HL-60/S4 treated with phorbol 12-myristate 13-acetate at 8.2 ng/mL for 4 days and 3 days (cell line): Measurements from ENCODE around the gene TIPARP.

Source experiments
- in situ Hi-C: fragments of 300-500 bp; cut with MboI; formaldehyde crosslinking; loops from 2 replicates; pipeline ENCODE4 v1.15.0; 2022; ENCODE audit warnings: low sequenced_read_pairs

The TIPARP gene, protein sequence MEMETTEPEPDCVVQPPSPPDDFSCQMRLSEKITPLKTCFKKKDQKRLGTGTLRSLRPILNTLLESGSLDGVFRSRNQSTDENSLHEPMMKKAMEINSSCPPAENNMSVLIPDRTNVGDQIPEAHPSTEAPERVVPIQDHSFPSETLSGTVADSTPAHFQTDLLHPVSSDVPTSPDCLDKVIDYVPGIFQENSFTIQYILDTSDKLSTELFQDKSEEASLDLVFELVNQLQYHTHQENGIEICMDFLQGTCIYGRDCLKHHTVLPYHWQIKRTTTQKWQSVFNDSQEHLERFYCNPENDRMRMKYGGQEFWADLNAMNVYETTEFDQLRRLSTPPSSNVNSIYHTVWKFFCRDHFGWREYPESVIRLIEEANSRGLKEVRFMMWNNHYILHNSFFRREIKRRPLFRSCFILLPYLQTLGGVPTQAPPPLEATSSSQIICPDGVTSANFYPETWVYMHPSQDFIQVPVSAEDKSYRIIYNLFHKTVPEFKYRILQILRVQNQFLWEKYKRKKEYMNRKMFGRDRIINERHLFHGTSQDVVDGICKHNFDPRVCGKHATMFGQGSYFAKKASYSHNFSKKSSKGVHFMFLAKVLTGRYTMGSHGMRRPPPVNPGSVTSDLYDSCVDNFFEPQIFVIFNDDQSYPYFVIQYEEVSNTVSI

DNA sequence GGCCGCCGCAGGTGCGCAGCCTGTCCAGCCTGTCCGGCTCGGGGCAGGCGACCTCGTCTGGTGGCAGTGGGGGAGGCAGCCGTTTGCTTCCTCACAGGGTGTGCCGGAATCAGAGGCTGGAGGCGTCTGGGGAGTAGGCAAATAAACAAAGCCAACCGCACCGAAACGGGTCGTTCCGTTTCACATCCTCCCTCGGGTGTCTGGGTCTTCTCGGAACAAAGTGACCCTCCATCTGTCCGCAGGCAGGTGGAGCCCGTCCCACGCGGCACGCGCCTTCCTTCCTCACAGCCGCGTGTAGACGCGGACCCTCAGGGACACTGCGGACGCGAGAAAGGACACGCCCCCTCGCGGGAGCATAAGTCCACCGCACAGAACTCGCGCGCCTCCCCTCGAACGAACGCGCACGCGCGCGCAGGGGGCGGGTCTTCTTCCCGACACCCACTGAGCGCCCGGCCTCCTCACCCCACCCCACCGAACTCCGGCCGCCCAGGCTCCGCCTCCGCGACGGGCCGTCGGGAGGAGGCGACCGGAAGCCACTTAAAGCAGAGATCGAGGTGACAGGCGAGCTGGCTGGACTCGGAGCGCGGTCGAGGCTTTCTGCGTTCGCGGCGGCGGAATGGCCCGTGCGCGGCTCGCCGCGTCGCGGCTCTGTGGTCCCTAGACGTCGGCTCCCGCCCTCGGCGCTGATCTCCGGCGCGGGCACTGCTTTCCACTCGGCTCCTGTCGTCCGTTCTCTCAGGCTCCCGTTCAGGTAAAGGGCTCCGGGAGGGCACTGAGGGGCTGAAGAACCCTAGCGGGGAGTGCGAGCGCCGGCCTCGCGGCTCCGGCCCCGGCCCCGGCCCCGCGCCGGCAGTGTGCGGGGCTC, at the start of gene TIPARP:
TIPARP (plus strand) TSS at position 545 of the 865 bp plus-strand sequence. CDS start 3,108 bp downstream, outside the sequence.
- in situ Hi-C loops = loop anchor here (25.0 kb wide), 1 partner anchor 112 kb away; the partner anchor contains the start of gene SSR3

DNA sequence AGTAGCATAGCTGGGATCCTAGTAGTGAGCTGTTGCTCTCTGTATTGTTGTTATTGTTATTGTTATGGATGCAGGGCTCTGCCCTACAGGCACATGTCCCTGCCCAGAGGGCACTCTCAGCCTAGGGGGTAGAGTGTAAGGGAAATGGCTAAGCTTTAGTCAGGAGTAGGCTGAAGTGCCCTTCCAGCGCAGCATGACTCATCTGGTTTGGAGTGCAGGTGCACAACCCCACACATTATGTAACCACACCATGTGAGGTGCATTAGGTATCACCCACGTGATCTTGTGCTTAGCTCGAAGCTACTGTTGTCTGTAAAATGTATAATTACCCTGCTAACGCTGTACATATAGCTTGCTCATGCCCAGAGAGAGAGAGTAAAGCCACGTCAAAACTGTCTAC, 48.3 kb upstream of the TIPARP start:
- in situ Hi-C loops = no loop called here

DNA sequence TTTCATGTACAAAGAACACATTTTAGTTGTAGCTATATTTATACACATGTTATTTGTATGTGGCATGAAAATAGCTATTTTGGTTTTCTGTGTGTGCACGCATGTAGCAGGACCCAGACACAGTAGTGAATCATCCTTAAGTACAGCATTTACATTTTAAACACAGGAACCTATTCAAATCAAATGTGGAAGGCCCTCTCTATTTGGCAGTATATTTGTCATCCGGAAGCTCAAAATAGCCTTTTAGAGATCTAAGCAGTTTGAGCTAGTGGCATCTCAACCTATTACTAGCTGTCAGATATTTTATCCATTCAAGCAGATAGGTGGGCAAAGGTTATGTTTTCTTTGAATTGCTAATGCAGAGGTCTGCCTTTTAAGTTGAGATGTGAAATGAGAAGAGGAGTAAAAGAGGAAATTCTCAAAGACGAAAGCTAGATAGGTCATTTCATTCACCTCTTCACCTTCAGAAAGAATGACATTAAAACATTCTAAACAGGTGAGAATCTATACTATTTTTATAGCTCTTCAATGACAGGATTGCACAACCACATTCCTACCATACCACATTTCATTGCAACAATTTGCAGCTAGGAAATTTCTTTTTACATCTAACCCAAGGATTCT, 46.3 kb upstream of the TIPARP start:
- in situ Hi-C loops = no loop called here

DNA sequence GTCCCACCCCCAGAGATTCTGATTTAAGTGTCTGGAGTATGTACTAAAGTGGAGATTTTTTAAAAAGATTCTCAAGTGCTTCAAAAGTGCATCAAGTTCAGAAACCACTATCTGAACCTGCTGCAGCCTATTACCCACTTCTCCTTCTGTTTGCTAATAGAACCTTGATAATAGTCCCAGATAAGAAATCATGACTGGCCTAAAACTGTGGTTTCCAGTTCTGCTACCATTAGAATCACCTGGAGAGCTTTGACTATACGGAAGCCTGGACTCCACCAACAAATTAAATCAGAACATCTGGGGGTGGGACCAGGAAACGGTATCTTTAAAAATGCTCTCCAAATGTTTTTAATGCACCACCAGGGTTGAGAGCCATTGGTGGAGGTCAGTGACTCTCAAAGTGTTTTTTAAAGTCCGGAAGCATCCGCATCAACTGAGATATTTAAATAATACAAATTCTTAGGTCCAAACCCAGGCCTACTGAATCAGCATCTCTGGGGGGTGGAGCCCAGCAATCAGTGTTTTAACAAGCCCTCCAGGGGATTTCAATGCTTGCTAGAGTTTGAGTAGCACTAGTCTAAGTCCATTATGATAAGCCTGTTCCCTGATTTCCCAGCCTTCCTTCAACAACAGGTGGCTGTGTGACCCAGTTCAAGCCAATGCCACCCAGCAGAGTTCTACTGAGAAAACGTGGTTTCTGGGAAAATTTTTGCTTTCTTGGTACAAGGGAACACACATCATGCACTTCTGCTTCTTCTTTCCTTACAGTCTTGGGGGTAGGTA, 45.4 kb upstream of the TIPARP start:
- in situ Hi-C loops = no loop called here

DNA sequence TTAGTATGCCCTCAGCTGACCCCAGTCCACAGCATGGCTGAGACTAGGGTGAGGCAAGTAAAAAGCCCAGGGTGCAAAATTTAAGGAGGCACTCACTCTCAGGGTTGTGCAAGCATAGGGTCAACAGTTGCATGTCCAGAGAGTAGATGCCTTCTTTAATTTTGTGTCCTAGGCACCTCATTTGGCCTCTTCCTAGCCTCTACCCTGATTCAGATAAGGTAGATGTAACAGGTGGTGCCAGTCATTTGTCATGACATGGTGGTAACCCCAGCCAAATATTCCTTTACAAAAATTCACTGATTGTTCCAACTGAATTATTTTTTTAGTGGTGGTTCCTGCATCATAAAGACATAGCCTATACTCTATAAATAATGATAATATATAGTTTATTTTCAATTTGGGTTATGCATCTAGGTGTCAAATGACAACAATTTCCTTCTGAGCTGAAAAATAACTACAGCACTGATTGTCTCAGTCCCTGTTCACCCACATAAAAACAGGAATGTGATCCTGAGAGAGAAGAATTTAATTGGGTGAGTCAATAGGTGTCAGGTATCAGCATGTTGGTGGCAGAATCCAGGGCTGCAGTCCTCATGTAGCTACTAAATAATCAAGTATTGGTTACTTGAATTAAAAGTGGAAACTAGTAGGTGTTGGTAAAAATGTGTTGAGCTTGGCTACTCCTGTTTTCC, 44.2 kb upstream of the TIPARP start:
- in situ Hi-C loops = no loop called here

DNA sequence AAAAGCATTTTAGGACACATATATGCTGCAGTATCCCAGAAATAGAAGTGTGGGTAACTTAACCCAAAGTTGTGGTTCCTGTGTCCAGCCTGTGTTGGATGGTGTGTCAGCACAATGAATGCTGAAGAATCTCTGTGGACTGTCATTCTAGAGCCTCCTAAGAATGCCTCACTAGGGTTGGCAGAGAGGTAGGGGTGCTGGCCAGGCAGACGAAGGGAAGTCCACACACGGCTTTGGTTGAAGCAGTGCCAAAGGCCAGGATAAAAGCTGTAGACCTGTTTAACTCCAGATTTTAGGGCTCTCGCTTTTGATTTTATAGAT, 43.7 kb upstream of the TIPARP start:
- in situ Hi-C loops = no loop called here

DNA sequence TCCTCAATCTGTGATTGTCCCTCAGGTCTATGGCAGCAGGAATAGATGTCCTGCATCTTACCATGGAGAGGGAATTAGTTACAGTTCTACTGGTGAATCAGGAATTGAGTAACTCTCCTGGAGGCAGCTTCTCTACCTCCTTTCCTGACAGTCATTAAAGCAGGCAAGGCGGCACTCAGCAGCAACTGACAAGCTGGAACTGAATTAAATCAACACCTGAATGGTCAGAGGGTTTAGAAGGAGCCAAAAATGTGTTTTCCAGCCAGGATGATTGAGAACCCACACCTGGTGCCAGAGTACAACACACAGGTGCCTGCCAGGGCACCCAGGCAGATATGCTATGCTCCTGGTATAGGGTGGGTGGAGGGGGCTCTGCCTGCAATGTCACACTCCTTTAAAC, 43.1 kb upstream of the TIPARP start:
- in situ Hi-C loops = no loop called here

DNA sequence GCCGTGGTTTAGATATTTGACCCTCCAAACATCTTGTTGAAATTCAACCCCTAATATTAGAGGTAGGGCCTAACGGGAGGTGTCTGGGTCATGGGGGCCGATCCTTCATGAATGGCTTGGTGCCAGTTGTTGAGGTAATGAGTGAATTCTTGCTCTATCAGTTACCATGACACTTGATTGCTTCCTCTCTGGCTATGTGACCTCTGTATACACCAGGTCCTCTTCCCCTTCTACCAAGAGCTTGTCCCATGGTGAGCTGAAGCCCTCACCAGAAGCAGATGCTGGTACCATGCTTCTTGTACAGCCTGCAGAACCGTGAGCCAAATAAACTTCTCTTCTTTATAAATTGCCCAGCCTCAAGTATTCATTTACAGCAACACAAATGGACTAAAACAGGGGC, 41.8 kb upstream of the TIPARP start:
- in situ Hi-C loops = no loop called here

DNA sequence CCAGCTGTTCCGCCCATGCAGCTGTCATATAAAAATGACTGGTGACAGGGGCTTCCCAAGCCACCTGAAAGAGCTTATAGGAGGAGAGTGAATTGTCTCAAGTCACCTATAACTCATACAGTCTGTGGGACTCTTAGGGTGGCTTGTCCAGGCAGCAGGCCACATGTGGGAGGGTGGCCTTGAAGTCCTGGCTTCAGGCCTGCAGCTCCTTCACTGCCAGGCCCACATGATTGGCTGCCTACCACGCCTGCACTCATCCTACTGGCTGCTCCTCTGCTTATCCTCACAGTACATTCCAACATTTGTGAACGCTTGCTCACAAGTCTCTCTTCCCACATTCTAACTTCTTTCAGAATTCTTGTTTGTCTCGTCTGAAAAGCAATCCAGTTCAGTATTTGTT, 41.1 kb upstream of the TIPARP start:
- in situ Hi-C loops = no loop called here

DNA sequence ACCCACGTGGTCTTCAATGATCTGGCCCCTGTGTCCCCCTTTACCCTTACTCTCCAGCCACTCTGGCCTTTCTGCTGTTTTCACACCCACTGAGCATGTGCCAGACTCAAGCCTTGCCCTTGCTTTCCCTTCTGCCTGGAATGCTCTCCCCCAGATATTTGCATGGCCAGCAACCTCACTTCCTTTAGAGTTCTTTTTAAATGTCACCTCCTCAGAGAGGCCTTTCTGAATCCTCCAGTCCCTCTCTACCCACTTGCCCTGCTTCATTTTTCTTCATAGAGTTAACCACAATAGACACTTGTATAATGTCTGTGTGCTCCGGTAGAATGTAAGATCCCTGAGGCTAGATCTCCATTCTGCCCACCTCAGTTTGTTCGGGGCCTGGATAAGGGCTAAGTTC, 39.4 kb upstream of the TIPARP start:
- in situ Hi-C loops = no loop called here

DNA sequence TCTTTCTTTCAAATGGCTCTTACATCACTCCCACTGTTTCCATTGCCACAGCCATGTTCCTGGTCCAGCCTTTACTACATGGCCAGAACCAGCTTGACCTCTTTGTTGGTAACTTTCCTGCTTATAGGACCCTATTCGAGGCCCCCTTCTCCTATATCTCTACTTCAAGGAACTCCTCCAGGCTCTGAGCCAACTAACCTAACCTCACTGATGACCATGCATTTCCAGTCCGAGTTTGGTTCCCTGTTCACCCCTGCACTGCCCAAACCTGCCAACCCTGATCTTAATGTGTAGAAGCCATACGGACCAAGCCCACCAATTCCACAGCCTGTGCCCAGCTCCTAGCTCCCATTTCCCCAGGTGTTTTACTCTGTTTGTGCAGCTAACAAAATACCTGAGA, 38.4 kb upstream of the TIPARP start:
- in situ Hi-C loops = no loop called here

DNA sequence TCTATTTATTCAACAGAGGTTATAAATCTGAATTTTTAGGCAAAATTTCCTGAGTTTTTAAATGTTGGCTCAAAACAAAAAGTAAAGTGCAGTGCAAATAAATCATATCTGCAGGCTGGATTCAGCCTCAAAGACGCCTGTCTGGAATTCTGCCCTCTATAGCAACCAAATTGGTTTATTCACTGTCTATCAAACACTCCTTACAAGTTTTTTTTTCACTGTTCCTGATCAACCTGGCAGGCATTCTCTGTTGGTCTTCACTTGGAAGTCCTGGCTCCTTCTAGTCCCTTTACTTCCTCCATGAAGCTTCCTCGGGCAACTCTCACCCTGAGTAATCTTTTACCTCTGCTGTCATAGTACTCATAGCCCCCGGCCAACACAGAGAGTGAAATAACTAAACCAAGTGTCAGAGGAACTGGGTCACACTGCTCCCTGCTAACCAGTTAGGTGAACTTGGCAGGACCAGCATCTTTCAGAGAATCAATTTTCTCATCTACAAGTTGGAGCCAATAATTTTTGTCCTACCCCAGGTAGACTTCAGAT, 36.8 kb upstream of the TIPARP start:
- in situ Hi-C loops = no loop called here

DNA sequence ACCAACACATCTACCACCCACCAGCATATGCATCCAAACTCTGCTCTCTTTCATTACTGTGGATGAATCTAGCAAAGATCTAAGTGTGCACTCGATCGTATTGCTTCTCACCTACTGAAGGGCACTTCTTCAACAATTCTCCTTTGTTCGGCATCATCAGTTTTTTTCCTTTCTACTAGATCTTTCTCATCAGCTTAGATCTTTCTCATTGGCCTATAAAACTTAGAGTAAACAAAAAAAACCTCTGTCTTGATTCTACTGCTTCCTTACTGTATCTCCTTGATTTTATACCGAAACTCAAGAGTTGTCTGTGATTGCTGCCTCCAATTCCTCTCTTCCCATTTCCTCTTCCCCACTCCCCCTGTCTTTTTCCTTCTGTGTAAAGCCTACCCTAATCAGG, 36.1 kb upstream of the TIPARP start:
- in situ Hi-C loops = no loop called here

DNA sequence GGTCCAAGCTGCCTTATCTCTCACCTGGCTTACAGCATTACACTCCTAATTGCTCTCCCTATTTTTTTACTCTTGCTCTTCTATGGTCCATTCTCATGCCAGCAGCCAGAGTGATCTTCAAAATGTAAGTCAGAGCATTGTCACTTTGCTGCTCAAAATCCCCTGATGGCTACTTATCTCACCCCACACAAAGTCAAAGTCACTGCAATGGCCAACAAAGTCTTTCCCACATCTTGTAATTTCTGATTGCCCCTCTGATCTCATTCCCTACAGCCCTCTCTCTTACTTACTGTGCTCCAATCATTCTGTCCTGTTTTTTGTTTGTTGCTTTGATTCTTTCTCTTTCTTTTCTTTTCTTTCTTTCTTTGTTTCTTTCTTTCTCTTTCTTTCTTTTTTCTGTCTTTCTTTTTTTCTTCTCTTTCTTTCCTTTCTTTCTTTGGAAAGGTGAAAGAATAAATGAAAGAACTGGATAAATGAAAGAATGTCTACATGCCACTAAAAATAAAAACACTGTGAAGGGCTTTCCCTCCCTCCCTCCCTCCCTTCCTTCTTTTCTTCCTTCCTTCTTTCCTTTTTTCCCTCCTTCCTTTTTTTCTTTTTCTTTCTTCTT, 34.9 kb upstream of the TIPARP start:
- in situ Hi-C loops = no loop called here

DNA sequence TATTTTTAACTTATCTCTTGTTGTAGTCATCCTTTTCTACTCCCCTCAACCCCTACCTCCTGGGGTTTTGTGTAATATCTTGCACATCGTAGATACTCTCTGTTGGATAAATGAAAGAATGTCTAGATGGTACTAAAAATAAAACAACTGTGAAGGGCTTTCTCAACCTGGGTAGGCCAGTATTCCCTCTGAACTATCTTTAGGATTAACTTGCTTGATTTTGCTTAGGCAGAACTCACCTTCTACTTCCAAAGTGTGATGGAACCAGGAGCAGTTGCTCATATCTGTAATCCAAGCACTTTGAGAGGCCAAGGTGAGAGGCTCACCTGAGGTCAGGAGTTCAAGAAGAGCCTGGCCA, 32.8 kb upstream of the TIPARP start:
- in situ Hi-C loops = no loop called here

DNA sequence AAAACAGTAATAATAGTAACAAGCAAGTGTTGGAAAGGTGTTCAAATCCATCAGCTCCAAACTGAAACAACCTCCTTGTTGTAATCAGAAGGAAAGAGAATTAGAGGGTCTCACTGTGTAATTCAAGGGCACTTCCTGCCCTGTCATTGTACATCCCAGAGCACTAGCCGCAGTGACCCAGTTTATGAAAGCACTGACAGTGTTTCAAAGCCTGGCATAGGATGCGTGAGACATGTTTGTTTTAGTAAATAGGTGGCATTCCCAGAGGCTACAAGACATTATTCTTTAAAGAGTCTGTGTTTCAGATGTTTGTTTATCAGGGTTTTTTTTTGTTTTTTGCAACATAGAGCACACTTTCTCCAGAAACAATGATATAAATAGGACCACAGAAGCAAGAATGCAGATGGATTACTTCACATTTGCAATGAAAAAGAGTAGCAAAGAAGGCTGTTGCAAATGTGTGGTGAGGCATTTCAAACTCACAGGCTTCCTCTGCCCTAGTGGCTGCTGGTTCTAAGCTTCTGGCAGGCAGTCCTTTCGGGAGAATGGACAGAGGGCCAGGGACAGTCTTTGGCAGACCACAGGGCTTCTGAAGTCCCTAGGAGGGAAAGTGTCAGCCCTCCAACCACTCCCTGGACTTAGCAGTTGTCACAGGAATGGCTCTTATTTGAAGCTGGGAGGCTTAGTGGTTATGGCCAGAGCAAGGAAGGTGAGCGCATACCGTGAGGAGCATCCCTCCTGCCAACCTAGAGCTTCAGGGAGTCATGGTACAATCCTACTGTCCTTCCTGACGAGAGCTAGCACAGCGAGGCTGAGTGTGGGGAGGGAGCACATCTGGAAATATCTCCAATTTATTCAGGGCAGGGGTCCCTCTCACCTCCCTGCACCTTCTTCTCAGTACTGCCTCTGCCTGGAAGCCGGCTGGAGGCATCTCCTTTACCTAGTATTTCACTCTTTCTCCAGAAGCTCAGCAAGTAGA, 31.4 kb upstream of the TIPARP start:
- in situ Hi-C loops = no loop called here

DNA sequence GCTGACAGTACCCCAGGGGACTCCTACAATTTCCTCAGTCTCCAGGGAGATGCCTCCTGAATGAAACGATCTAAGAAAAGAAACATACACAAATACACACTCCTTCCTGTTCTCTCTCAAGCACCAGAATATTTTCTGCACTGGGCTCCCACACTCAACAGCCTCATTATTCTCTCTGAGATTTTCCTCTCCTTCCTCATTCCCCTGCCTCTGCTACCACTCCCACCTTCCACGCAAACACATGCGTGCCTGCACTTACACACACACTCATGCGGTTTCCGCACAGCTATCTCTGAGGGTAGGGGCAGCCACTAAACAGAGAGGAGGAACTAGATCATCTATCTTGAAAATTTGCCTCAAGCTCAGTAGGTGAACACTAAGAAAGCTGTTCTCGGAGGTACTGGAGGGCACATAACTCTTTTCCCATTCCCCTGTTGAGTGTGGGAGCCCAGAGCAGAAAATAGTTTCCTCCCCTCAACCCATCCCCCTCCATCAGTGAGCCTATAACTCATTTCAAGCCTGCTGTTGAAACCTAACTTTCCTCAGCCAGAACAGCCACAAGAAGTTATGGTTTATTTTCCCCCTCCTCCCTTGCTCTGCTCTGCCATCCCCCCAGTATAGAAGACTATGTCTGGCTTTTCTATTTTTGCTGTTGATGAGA, 30.5 kb upstream of the TIPARP start:
- in situ Hi-C loops = no loop called here

DNA sequence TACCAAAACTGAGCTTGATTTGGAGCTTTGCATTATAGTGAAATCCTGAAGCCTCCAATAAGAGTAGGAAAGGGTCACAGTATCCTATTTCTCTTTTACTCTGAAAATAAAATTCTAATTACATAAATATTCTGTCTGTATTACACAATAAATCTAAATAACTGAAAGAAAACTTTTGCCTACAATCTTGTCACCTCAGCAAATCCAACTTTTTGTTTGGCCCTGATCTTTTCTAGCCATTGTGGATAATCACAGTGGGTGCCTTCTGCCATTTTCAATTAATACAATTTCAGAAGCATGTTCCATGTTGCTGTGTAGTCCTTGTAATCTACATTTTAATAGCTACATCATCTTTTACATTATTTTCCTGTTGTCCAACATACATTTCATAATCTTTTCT, 29.4 kb upstream of the TIPARP start:
- in situ Hi-C loops = no loop called here
